ENCODE data around the gene KCNK15.

DNA sequence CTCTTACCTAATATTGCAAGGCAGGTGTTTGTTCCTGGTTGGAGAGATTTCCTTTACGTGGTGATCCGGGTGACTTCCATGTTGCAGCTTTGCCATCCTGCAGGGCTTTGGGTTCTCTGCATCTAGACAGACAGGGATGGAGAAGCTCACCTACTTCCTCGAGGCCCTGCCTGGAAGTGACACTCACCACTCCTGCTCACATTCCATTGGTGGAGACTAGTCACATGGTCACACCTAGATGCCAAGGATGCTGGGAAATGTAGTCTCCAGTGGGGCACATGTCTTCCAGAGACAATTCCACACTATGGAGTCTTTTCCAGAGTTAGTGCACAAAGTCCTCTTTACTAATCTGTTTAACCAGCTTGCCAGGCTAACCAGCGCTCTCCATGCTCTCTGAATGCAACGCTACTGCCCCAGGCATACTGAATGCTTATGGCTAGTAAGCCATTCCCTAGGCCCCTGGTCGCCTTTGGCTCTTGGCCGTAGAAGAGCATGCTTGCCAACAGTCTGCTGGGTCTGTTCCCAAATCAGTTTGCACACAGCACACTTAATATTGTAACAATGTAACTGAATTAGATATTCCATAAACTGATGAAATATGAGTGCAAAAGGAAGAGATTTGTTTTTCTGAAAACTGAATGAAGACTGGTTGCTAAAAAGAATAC, 6.7 kb upstream of the KCNK15 start:
- TF ChIP-seq CTCF (IDR thresholded peaks at IDR 0.05) = no peak
- no peak for TF ChIP-seq POLR2A (IDR thresholded peaks at IDR 0.05)

Data from thyroid gland (tissue), 4 donors.